ENCODE results near the gene SOD3. TPM values are rescaled to one million over a fixed set of nuclear protein-coding genes. Genes with fewer than 3 reads are reported as not detected.

Gene SOD3
- total and polyA plus RNA-seq, 2 of the 13 experiments (the other 11 are each of a cell fraction or from before 2014, with no cell fraction given): 0.04 TPM; not detected in 1

- TF ChIP-seq ZBTB49 (CRISPR knock-in tag; IDR thresholded peaks at IDR 0.05; ENCODE audit: borderline replicate concordance) (no peak), BRF2 (CRISPR knock-in tag; IDR thresholded peaks at IDR 0.05) (no peak), DNMT1 (CRISPR knock-in tag; IDR thresholded peaks at IDR 0.05) (no peak), ZNF446 (CRISPR knock-in tag; IDR thresholded peaks at IDR 0.05) (no peak), ZBTB20 (CRISPR knock-in tag; IDR thresholded peaks at IDR 0.05; ENCODE audit: borderline replicate concordance, low read depth) (no peak), TFDP2 (CRISPR knock-in tag; IDR thresholded peaks at IDR 0.05) (no peak), ZSCAN21 (CRISPR knock-in tag; IDR thresholded peaks at IDR 0.05; ENCODE audit: borderline replicate concordance) (no peak)
These were observed 7.3 kb downstream of the SOD3 start (continued) for GRCh38 chr4:24802648-24803047.

GRCh38 chr4:24805067-24805466 is 9.7 kb downstream of the SOD3 start:
- Histone ChIP-seq H3K4me1 (ENCODE audit: insufficient read depth, low read length) (no peaks in the 10 kb centered on the region), H3K9me3 (ENCODE audit: low read length) (no peaks in the 10 kb centered on the region), H3K4me3 (replicated peaks in 1 of 3; ENCODE audit: insufficient read depth in 1 of 3, low read depth in 2 of 3, low read length in 3 of 3) (no peak overlapping the region), H3K79me2 (ENCODE audit: insufficient read depth, low read length) (no peaks in the 10 kb centered on the region), H3K4me2 (ENCODE audit: low read depth, low read length) (no peak overlapping the region), H3K9ac (ENCODE audit: insufficient read depth, low read depth, low read length) (no peak overlapping the region), H2AFZ (ENCODE audit: low read length) (no peak overlapping the region), H3K36me3 (replicated peaks in 1 of 2; ENCODE audit: control insufficient read depth in 1 of 2, insufficient read depth in 2 of 2, low read length in 2 of 2) (no peaks in the 10 kb centered on the region), H3K27ac (ENCODE audit: extremely low read length, insufficient read depth, low read length) (no peak overlapping the region), H3K27me3 (ENCODE audit: control insufficient read depth in 1 of 2, insufficient read depth in 2 of 2, low read length in 2 of 2) (peaks cover 0 to 24% of the 10 kb centered on the region in 2 experiments; a peak in 2 of 5 replicates), H4K20me1 (ENCODE audit: insufficient read depth, low read length) (no peaks in the 10 kb centered on the region)
- ChIA-PET CTCF (ENCODE audit: low intra/inter-chr PET ratio, low total read pairs) (no interaction called here), POLR2A (no interaction called here)
- in situ Hi-C loops (cut with HindIII; ENCODE audit: extremely low pct_ligation_motif_present, low pct_unique_long_range_greater_than_20kb): no loop called here
- no peak for ATAC-seq
- BruUV-seq (replicated peaks): no TSS peak
- FAIRE-seq: no peak
- DNase-seq (ENCODE audit: low spot score): no peak
- 3% methylated on average over 5 of the region's 5 CpGs for WGBS (ENCODE audit: low lambda C conversion rate)
- TF ChIP-seq E2F5 (CRISPR knock-in tag; conservative IDR thresholded peaks at IDR 0.05): no peak
- intact Hi-C loops (cut with micrococcal nuclease; ENCODE audit: unreplicated experiment): no loop called here
